ENCODE data around the gene CTNNB1. TPM values are rescaled to one million over a fixed set of nuclear protein-coding genes. Genes with fewer than 3 reads are reported as not detected.

Gene CTNNB1
- total RNA-seq (2014; rRNA removed; shearing (Covaris generic)): 677 and 747 TPM in 2 replicates

DNA sequence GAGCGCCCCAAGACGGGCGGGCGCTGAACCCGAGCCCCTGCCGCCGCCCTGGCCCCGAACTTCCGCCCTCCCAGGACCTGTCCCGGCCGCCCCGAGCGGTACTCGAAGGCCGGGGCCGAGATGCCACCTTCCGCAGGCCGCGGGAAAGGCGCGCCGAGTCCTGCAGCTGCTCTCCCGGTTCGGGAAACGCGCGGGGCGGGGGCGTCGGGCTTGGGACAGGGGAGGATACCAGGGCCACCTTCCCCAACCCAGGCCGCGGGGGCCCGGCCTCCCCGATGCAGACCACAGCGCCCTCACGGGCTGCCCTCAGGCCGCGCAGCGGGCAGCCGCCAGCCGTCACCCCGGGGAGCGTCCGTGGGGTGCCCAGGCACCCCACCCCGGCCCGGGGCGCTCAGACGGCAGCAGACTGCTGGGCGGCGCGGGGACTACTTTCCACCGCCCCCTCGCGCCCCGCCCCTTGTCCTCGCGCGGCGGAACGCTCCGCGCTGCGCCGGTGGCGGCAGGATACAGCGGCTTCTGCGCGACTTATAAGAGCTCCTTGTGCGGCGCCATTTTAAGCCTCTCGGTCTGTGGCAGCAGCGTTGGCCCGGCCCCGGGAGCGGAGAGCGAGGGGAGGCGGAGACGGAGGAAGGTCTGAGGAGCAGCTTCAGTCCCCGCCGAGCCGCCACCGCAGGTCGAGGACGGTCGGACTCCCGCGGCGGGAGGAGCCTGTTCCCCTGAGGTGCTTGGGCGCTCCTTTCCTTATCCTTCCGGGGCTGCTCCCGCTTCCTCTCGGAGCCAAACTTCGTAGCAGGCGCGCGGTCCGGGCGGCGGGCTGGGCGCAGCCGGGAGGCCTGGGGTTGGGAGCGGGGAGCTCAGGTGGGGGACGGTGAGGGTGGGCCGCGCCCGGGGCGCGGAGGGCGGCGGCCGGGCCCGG, at the start of gene CTNNB1:
Gene CTNNB1 (plus strand): TSS at position 556 of the 916 bp plus-strand sequence. CDS start 24,564 bp downstream, outside the sequence.
- peak; percentile 95 for DNase-seq (ENCODE audit: low read depth)

DNA sequence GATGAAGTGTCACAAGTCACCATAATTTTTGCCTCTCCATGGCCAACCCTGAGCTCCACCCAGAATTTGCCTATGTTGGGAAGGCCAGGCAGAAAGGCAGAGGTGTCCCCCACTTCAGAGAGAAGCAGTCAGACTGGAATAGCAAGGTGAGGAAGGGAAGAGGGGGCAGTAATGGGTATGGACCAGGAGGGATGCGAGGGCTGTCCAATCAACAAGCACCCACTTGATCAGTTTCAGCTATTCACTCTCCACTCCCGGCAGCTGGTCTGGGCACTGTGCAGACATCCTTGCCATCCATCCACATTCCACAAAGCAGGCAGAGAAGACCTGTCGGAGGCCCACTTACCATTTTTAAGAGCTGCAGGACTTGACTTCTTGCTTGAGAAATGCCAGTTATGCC, 43.5 kb upstream of the CTNNB1 start:
- no peak for DNase-seq (ENCODE audit: low read depth)

DNA sequence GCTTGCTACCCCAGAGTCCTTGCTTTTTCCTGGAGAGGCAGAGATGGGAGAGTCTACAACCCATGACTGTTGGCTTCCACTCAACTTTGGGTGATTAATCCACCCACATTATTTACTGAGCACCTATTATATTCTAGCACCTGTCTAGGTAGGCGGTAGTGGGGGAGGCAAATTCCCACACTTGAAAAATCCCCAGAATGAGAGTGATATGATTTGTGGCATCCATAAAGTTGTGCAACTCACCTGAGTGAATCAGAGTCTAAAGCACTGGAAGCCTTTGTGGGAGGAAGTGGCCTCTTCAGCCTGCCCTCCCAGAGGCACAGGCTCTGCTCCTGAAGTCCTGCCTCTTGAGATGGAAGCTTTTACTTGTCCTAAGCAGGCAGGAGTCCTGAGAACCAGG, 40.4 kb upstream of the CTNNB1 start:
- no peak for DNase-seq (ENCODE audit: low read depth)

DNA sequence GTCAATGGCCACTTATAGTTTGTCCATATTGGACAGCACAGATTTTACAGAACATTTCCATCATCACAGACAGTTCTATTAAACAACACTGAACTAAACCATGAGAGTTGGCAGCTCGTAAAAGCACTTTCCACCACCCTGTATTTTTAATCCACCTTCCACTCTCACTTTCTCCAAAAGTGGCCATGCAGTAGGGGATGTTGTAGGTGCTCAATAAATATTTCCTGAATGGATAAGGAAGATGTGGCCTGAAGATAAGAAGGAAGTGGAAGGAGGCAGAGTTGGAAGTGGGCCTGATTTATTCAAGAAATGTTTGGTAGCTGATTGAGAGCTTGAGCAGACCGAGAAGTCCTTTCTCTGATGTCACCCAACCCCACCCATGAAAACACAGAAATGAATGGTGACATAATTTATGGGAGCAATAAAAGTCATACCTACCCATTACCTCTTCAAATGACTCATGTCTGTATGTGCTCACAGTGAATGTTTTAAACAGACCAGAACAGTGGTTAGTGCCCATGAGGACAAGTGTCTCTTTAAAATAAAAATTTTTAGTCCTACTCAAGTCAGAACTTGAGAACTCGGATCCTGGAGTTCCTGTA, 39.6 kb upstream of the CTNNB1 start:
- no peak for DNase-seq (ENCODE audit: low read depth)

DNA sequence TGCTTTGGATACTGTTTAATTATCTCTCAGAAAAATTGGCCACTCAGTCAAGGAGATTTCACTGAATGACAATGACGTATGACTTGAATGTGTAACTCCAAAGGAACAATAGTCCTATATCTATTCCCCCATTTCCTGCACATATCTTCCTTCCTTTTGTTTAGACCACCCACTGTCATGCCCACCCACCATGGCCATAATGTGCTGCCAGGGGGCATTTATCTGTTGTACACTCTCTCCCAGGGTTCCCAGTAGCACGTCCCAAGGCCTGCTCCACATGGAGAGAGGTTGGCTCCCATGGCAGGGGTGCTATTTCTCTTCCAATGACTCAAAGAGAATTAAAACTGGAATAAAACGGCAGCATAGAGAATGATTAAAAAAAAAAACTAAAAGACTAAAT, 36.8 kb upstream of the CTNNB1 start:
- DNase-seq (ENCODE audit: low read depth): no peak

DNA sequence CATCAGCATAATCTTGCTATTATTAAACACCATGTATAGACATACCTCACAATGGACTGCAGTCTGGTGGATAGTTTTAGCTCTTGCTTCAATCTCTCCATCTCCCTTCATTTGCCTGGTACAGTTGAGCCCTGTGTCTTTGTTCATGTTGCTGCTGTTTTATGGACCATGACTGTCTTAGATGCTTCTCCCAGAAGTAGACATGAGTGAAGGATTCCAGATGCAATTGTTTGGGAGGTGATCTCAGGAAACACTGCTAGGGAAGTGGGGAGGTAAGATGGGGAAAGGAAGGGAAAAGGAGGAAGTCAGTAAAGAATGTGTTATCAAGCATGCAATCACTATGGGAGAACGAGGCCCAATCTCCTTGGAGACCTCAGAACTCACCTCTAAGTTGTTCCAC, 36.3 kb upstream of the CTNNB1 start:
- no peak for DNase-seq (ENCODE audit: low read depth)

DNA sequence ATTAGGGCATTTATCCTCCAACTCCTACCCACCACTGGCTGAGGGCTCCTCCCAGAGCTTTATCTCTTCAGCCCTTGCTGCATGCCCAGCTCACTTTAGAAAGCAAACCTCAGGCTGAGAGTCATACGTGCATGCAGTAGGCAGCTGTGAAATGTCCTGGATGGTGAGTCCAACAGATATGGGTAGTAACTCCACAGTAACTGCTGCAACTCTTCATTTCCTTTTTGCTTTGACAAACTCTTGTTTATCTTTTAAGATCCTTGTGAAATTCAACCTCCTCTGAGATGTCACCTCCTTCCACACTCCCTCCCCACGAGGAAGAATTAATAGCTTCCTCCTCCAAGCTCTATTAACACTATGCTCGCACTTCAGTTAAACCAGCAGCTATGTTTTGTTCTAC, 35.9 kb upstream of the CTNNB1 start:
- no peak for DNase-seq (ENCODE audit: low read depth)

DNA sequence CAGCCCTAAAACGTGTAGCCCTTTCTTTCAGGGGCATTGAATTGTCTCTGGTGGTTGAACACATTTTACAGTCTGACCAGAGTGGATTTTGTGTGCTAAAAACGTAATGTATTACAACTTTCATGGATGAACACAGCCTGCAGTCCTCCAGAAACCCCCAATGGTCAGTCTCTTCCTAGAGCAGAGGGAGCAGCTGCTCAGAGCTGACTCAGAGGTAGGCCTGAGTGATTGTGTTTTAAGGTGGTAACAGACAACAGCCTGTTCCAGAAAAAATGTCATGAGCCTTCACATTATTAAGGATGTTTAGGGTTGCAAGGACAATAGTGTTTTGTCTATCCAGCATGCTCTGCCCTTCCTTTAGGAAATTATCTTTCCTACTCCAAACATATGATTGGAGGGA, 34.5 kb upstream of the CTNNB1 start:
- DNase-seq (ENCODE audit: low read depth): no peak

DNA sequence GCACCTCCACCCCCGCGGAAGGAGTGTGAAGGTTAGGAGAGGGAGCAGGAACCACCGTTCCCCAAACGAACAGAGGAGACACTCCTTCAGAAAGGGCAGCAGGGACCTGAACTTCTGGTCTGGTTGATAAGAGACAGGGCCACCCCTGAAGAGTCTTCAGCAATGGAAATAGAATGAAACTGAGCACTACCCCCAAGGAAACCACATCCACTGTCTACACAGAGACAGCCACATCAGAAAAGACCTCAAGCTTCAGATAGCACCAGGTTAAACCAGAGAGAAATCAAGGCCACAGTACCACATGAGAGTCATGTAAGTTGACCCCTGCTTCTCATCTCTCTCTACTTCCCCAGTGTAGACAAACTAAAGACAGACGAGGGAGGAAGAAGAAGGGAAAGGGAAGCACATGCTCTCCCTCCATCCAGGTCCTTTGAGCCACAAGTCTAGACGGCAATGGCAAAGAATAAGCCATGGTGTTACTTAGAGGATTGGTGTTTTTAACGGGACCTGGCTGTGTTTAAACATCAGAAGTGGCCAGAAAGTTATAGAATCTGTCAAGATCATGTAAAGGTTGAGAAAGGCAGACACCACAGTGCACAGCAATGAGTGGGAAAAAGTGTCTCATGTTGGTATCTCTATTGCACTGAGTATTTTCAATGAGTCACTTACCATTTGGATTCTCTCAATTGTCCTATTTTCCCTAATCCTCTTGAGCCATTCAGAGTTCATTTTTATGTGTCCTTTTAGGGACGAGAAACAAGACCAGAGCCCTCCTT, 31.4 kb upstream of the CTNNB1 start:
- DNase-seq (ENCODE audit: low read depth): no peak

DNA sequence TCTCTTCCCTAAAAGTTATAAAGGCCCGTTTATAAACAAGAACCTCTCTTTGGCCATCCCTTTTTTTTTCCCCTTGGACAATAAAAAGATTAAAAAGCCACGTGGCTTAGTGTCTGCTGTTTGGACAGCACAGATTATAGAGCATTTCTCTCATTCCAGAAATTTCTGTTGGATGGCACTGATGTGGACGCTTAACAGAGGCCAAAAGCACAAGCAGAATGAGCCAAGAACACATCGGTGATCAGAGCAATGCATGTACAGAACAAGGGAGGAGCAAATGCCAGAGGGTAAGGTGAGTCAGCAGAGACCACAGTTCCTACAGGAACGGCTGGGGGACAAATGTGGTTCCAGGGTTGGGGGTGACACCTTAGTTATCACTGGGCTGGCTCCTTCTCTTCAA, 30.3 kb upstream of the CTNNB1 start:
- DNase-seq (ENCODE audit: low read depth): peak; percentile 18

DNA sequence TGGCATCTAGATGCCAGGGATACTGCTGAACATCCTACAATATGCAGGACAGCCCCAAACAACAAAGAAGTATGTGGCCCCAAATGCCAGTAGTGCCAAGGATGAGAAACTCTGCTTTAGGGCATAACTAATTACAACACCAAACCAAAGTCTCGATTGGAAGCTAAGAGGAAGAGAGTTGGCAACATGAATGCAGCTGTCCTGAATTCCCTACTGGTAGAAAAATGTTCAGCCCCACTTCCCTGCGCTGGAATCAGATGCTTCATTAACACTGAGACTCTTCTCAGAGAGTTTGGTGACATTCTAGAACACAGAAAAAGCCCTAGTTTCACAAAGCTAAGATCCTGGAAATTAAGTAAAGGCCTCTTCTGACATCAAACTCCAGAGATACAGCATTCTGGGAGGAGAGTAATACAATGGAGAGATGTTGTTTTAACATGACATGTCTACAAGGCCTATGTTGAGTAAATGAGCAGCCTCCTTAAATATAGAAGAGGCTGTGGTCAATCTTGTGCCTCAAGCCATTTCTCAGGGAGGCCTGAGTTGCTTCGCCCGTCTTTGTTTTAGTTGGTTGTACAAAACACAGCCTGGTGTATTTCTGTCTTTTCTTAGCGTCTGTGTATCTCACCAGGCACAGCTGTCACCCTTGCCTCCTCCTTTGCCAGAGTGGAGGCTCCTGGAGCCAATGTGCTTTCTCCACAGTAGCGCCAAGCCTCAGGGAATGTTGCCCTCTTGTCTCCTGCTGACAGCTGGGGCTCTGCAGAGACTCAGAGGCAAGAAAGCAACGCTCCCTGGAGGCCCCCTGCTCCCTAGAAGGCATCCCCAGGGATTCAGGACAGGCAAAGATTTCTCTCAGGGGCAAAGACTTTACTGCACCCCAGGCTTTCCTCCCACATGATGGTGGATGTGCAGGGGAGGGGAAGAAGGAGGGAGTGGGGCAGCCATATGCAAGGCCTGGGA, 25.1 kb upstream of the CTNNB1 start:
- DNase-seq (ENCODE audit: low read depth): peak; percentile 37

DNA sequence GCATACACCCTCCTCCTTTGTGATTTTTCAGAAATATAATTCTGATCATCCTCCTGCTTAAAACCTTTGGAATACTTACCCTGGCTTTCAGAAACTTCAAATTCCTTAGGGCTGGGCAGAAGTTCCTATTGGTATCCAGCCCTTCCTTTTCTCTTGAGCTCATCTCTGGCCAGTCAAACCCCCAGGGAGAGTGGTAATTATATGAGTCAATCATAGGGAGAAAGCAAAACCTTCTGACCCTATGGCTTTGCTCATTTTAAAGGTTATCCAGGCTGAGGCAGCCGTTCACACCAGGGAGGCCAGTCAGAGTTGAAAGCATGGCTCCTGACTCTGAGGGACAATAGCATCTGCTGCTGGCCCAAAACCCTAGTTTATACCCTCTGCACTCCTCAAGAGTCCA, 23.9 kb upstream of the CTNNB1 start:
- DNase-seq (ENCODE audit: low read depth): peak; percentile 45

DNA sequence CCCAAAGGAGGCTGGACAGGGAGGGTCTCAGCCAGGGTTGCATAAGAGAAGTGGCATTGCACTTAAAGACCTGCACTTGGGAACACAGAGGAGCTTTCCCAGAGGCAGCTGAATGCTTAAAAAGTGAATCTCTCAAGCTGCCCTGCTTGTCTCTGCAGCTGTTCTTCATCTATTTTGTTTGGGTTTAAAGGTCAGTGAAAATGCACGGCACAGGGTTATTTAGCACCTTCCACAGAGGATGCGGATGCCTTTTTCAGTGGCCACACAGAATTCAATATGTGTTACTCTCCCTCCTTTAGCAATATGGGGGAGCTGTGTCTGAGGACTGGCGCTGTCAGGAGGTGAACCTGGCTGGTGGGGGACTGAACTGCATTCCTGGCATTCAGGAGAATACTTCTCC, 22.7 kb upstream of the CTNNB1 start:
- no peak for DNase-seq (ENCODE audit: low read depth)

DNA sequence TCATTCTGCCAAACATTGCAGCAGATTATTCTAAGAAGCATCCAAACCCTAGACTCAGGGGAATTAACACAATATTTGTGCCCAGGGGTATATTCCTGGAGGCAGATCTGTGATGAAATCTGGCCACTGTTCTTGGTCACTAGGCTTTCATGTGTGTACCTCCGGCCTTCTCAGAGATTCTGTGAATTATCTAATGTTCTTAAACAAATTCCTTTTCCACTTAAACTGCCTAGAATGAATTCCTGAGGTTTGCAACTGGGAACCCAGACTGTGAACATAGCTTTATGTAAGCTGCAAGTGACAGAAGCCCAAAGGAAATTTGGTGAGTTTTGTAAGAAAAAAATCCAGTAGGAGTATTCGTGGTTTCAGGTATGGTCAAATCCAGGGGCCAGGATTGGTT, 20.7 kb upstream of the CTNNB1 start:
- DNase-seq (ENCODE audit: low read depth): no peak

DNA sequence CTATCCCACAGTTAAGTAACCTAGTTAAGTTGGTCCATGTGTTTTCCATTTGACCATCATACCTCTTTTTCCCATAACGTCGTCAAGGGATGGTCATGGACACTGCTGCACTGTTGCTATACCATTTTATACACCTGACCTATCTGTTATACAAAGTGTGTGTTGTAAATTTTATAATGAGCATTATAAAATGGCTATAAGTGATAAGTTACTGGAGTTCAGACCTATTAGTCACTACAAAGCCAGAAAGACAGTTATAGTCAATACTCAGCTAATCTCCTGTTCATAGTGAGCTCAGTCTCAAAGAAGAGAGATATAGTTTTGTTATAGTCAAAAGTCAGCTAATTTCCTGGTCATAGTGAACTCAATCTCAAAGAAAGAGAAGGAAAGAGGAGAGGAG, 18.9 kb upstream of the CTNNB1 start:
- DNase-seq (ENCODE audit: low read depth): no peak

DNA sequence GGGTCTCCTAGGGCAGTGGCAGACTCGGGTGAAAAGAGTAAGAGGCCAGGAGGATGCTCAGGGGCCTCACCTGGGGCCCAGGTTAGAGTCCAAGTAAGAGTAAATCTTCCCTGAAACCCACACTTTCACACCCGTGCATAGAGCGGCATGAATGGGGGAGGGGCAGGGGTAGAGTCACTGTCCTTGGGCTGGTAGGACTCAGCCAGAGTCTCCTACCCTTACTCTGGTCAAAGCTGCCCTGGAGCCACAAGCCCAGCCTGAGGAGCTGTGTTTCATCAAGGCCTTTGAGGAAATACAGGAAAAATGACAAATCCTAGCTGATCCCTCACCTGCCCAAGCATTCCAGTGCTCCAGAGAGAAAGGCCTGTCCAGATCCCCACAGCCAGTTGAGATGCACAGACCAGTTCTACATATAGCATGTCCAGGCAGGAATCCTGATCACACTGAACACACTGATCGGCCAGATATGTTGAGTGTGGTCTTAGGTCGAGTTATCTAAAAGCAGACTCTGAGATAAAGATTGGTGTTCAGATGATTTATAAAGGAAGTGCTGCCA, 16.7 kb upstream of the CTNNB1 start:
- no peak for DNase-seq (ENCODE audit: low read depth)

DNA sequence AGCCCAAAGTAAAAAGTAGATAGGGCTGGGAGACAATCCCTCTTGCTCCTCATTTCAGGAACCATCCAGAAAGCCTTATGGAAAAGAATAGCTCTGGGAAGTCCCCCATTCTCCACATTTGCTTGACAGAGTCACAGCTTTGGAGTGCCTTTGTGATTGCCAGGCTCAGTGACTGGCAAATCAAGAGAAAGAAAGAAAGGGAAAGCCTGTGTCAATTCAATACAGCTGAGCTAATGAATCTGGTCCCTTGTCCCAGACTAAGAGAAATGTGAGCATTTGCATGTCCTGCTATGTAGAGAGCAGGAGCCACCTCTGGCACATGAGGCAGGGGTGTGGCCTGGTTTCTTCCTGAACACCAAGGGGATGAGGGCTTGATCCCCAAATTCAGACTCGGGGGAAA, 14.9 kb upstream of the CTNNB1 start:
- DNase-seq (ENCODE audit: low read depth): no peak

DNA sequence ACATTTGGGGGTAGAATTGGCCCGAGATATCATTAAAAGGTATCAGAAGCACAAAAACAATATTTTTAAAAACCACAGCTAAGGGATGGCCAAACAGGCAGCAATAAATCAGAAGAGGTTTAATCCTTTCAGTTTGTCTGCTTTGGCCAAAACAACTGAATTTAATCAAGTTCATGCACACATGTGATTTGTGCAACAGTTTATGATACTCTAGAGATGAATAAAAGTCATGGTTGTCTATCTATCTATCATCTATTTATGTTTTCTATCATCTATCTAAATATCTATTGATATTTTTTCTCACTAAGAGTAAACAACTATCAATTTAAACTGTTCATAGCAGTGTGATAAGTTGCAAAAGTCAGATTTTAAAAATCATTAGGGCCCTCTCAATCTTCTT, 13.0 kb upstream of the CTNNB1 start:
- DNase-seq (ENCODE audit: low read depth): no peak

DNA sequence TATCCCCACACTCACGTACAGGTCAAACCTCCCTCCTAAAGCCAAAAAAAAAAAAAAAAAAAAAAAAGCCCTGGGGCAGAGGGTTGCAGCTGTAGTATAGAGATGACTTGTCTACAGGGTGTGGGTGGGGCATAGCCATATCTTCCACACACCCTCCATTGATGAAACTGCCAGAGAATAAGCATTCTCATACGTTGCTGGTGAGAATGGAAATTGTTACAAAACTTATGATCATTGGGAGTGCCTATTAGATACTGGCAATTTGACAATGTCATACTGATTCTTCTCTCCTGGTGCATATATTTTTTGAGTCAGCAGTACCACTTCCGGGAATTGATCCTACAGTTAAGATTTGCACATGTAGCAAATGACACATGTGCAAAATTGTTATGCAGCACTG, 11.0 kb upstream of the CTNNB1 start:
- peak; percentile 21 for DNase-seq (ENCODE audit: low read depth)

DNA sequence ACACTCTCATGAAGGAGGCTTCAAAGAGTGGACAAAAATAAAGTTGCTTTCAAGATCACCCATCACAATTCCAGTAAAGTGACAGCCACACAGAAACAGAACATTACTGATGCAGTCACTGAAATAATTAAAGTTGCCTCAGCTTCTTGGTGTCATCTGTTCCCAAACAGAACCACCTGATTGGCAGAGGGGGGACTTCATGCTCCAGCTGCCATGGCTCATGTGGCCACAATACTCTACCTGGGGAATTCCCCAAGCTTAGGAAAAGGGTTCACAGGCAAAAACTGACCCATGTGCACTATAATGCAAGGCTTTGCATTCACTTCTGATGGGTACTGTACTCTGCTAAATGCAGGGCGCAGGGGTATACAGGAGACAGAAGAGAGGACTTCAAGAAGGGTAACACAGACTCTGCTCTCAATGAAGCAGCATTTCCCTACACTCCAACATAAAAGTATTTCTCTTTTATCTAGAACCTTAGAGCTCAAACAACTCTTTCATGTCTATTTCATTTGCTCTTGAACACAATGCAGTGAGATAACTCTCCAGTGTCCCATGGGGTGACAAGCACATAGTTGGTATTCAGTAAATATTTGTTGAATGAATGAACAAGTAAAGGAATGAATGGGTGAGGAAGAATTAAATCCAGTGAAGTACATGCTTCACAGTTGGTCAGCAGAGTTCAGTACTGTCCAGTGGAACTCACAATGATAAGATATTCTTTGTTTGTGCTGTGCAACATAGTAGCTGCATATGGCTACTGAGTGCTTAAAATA, 8.6 kb upstream of the CTNNB1 start:
- DNase-seq (ENCODE audit: low read depth): no peak

All from RPMI7951 (cell line).